HepG2 (cell line): Measurements from ENCODE around the gene P4HA1. TPM values are rescaled to one million over a fixed set of nuclear protein-coding genes. Genes with fewer than 3 reads are reported as not detected.

Source experiments
- AHR ChIP-seq: IDR thresholded peaks from 2 replicates; pipeline ENCODE4 v1.6.1; 2018; ENCODE audit warnings: missing genetic modification reagents, missing compliant biosample characterization
- ERF ChIP-seq: IDR thresholded peaks from 2 replicates; pipeline ENCODE4 v1.6.1; 2018; ENCODE audit warnings: missing biosample characterization, missing genetic modification reagents
- ESRRA ChIP-seq: sonication (generic); formaldehyde crosslinking; IDR thresholded peaks from 2 replicates; pipeline ENCODE4 v1.5.1; 2020; ENCODE audit warnings: mild to moderate bottlenecking, low read depth, missing genetic modification reagents
- FOSL1 ChIP-seq: sonication (generic); formaldehyde crosslinking; IDR thresholded peaks from 2 replicates; pipeline ENCODE4 v1.9.0; 2021; ENCODE audit warnings: missing genetic modification reagents, borderline replicate concordance
- FOXK2 ChIP-seq: fragments of 450-650 bp; IDR thresholded peaks from 2 replicates; pipeline ENCODE4 v1.6.1; 2016
- FOXP4 ChIP-seq: sonication (generic); formaldehyde crosslinking; IDR thresholded peaks from 2 replicates; pipeline ENCODE4 v1.4.0; 2020; ENCODE audit warnings: missing genetic modification reagents
- HES4 ChIP-seq: sonication (generic); formaldehyde crosslinking; IDR thresholded peaks from 2 replicates; pipeline ENCODE4 v1.9.0; 2021; ENCODE audit warnings: mild to moderate bottlenecking, missing genetic modification reagents, borderline replicate concordance
- KAT2B ChIP-seq: fragments of 150-350 bp; IDR thresholded peaks from 2 replicates; pipeline ENCODE4 v1.6.1; 2014; ENCODE audit warnings: low read depth, low read length, borderline replicate concordance
- MZF1 ChIP-seq: sonication (generic); formaldehyde crosslinking; IDR thresholded peaks from 2 replicates; pipeline ENCODE4 v1.8.1; 2023; ENCODE audit warnings: mild to moderate bottlenecking, missing genetic modification reagents, borderline replicate concordance
- NKX3-1 ChIP-seq: sonication (generic); formaldehyde crosslinking; IDR thresholded peaks from 2 replicates; pipeline ENCODE4 v1.5.0; 2020; ENCODE audit warnings: missing genetic modification reagents
- SP1 ChIP-seq, 2 experiments: fragments of 450-650 bp in 1 of 2; sonication (generic) in 1 of 2; formaldehyde crosslinking in 1 of 2; IDR thresholded peaks; 2 replicates each; pipeline versions ENCODE4 v1.4.0 to v1.6.1; 2016 to 2020; ENCODE audit warnings: missing genetic modification reagents in 1 of 2
- TCF7 ChIP-seq: sonication (generic); IDR thresholded peaks from 2 replicates; pipeline ENCODE4 v1.6.1; 2016; ENCODE audit warnings: antibody characterized with exemption, low read depth
- THAP11 ChIP-seq: IDR thresholded peaks from 2 replicates; pipeline ENCODE4 v1.6.1; 2016; ENCODE audit warnings: missing biosample characterization, missing genetic modification reagents
- ZBTB49 ChIP-seq: sonication (generic); formaldehyde crosslinking; IDR thresholded peaks from 2 replicates; pipeline ENCODE4 v1.4.0; 2020; ENCODE audit warnings: missing genetic modification reagents, borderline replicate concordance
- ZHX2 ChIP-seq, 2 experiments: sonication (generic) in 1 of 2; formaldehyde crosslinking in 1 of 2; IDR thresholded peaks; 2 replicates each; pipeline versions ENCODE4 v1.6.1 to v1.9.0; 2014 to 2022; ENCODE audit warnings: antibody characterized with exemption in 1 of 2, borderline replicate concordance in 1 of 2, inconsistent platforms in 1 of 2, low read depth in 1 of 2, missing genetic modification reagents in 1 of 2
- ZNF10 ChIP-seq: sonication (generic); formaldehyde crosslinking; IDR thresholded peaks from 2 replicates; pipeline ENCODE4 v1.4.0; 2020; ENCODE audit warnings: mild to moderate bottlenecking, low read depth, missing genetic modification reagents, borderline replicate concordance
- polyA plus RNA-seq, 8 experiments: library from polyadenylated mRNA; depleted of rRNA in 3 of 8; stranded (reverse) in 7 of 8; unstranded in 1 of 8; fragments of >200 nt; fragmentation: Illumina TruSeq in 4 of 8; extraction: Trizol in 4 of 8; gene quantifications; 2 replicates each; pipeline versions ENCODE4 v1.2.1 to v1.2.3, GENCODE V29; 2011 to 2016; ENCODE audit warnings: low read depth in 4 of 8, missing spikeins in 1 of 8, mixed read lengths in 1 of 8; ENCODE audit not compliant: insufficient read depth in 1 of 8
- total RNA-seq, 5 experiments: library from RNA; depleted of rRNA; stranded (reverse); fragments of >200 nt; fragmentation: Illumina TruSeq; extraction: Trizol; gene quantifications; 2 replicates each; pipeline ENCODE4 v1.2.3, GENCODE V29; 2016; ENCODE audit warnings: low read depth in 1 of 5

Gene P4HA1
- total and polyA plus RNA-seq, 2 of the 13 experiments (the other 11 are each of a cell fraction or from before 2014, with no cell fraction given) = 63.1 to 196 TPM

GRCh38 chr10:73117976-73118743, 21.5 kb upstream of the P4HA1 start (continued):
- TF ChIP-seq FOXP4 (CRISPR knock-in tag) = 0 out of 2 replicates have a peak, but pooled peaks have one; percentile 50
- no peak for TF ChIP-seq ZNF10
- no peak for TF ChIP-seq HES4 (CRISPR knock-in tag)
- no peak for TF ChIP-seq MZF1
- no peak for TF ChIP-seq KAT2B
- TF ChIP-seq ZBTB49 = no peak
- TF ChIP-seq ZHX2 (IDR thresholded peaks at IDR 0.05; ENCODE audit: low read depth) = no peak
- TF ChIP-seq ZHX2 (CRISPR knock-in tag; IDR thresholded peaks at IDR 0.05; ENCODE audit: borderline replicate concordance) = no peak
- 0 out of 2 replicates have a peak, but pooled peaks have one; percentile 16 for TF ChIP-seq ERF (CRISPR knock-in tag)
- no peak for TF ChIP-seq SP1 (IDR thresholded peaks at IDR 0.05)
- no peak for TF ChIP-seq SP1 (CRISPR knock-in tag; IDR thresholded peaks at IDR 0.05)
- no peak for TF ChIP-seq ESRRA (CRISPR knock-in tag)
- peak; percentile 14; the same call in 1 of the 2 replicates for TF ChIP-seq FOSL1 (CRISPR knock-in tag)
- peak; percentile 50; the same call in 1 of the 2 replicates for TF ChIP-seq TCF7
- TF ChIP-seq THAP11 (CRISPR knock-in tag) = peak; percentile 54; the same call in 1 of the 2 replicates
- TF ChIP-seq AHR (CRISPR knock-in tag) = no peak
- TF ChIP-seq FOXK2 = no peak
- TF ChIP-seq NKX3-1 (CRISPR knock-in tag) = no peak
